HEK293 (cell line): ENCODE data around the gene DTL.

Experiments
- CTCF ChIA-PET: fragments of 350-600 bp; formaldehyde crosslinking; extraction: SDS; loops from one replicate; lab custom pipeline; 2021; ENCODE audit warnings: antibody characterized with exemption; lab: Yijun Ruan, JAX
- POLR2A ChIA-PET: fragments of 300-600 bp; formaldehyde crosslinking; extraction: SDS; loops from one replicate; lab custom pipeline; 2020; ENCODE audit warnings: antibody characterized with exemption, inconsistent platforms; lab: Yijun Ruan, JAX
- H3K27ac ChIP-seq: fragments of 200-500 bp; sonication (Bioruptor generic); 2 replicates; pipeline ENCODE4 v1.5.1; 2014; ENCODE audit warnings: low read depth, low read length, control low read depth, inconsistent platforms; ENCODE audit errors: extremely low read depth
- H3K36me3 ChIP-seq, 2 experiments: fragments of 200-500 bp in 1 of 2; sonication (Bioruptor generic) in 1 of 2; 1 replicate in 1 of 2; 2 replicates in 1 of 2; pipeline ENCODE4 v1.5.1; 2014 to 2017; ENCODE audit warnings: inconsistent platforms in 2 of 2, low read length in 2 of 2; ENCODE audit not compliant: control insufficient read depth in 2 of 2, insufficient read depth in 1 of 2
- H3K4me1 ChIP-seq: fragments of 200-500 bp; sonication (Bioruptor generic); 2 replicates; pipeline ENCODE4 v1.5.1; 2014; ENCODE audit warnings: mild to moderate bottlenecking, low read length, inconsistent platforms; ENCODE audit not compliant: control insufficient read depth, insufficient read depth
- H3K4me3 ChIP-seq: 2 replicates; pipeline ENCODE4 v1.5.1; 2011; ENCODE audit warnings: low read depth, mild to moderate bottlenecking, control low read depth, low read length, moderate library complexity
- H3K9me3 ChIP-seq: fragments of 200-500 bp; sonication (Bioruptor generic); 2 replicates; pipeline ENCODE4 v1.5.1; 2014; ENCODE audit warnings: low read depth, low read length, inconsistent platforms; ENCODE audit not compliant: control insufficient read depth, insufficient read depth
- BCL11A ChIP-seq: fragments of 450-650 bp; formaldehyde crosslinking; IDR thresholded peaks from 2 replicates; pipeline ENCODE4 v1.5.1; 2016; ENCODE audit warnings: low read depth, missing biosample characterization, missing genetic modification characterization
- KLF7 ChIP-seq: fragments of 450-650 bp; formaldehyde crosslinking; IDR thresholded peaks from 2 replicates; pipeline ENCODE4 v1.5.1; 2016; ENCODE audit warnings: missing biosample characterization, missing genetic modification characterization, borderline replicate concordance
- MEIS1 ChIP-seq: sonication (generic); formaldehyde crosslinking; IDR thresholded peaks from 2 replicates; pipeline ENCODE4 v1.8.1; 2022; ENCODE audit warnings: missing genetic modification reagents, mild to moderate bottlenecking, borderline replicate concordance
- PRDM1 ChIP-seq: fragments of 450-650 bp; formaldehyde crosslinking; IDR thresholded peaks from 2 replicates; pipeline ENCODE4; 2016; ENCODE audit warnings: missing biosample characterization, missing genetic modification characterization
- YY2 ChIP-seq: fragments of 450-650 bp; formaldehyde crosslinking; IDR thresholded peaks from 2 replicates; pipeline ENCODE4 v1.5.1; 2016; ENCODE audit warnings: missing biosample characterization, missing genetic modification characterization
- ZNF146 ChIP-seq: fragments of 450-650 bp; formaldehyde crosslinking; IDR thresholded peaks from 2 replicates; pipeline ENCODE4 v1.5.1; 2016; ENCODE audit warnings: missing biosample characterization, missing genetic modification characterization
- ZNF292 ChIP-seq: fragments of 450-650 bp; formaldehyde crosslinking; IDR thresholded peaks from 2 replicates; pipeline ENCODE4 v1.5.1; 2016; ENCODE audit warnings: low read depth, missing biosample characterization, missing genetic modification characterization, borderline replicate concordance
- ZNF394 ChIP-seq: fragments of 450-650 bp; formaldehyde crosslinking; IDR thresholded peaks from 2 replicates; pipeline ENCODE4 v1.5.1; 2016; ENCODE audit warnings: missing biosample characterization, missing genetic modification characterization, mild to moderate bottlenecking, moderate library complexity, borderline replicate concordance
- ZNF426 ChIP-seq: fragments of 450-650 bp; formaldehyde crosslinking; IDR thresholded peaks from 2 replicates; pipeline ENCODE4 v1.5.1; 2017; ENCODE audit warnings: missing biosample characterization, missing genetic modification characterization, mild to moderate bottlenecking, inconsistent platforms, moderate library complexity
- ZNF514 ChIP-seq: fragments of 450-650 bp; formaldehyde crosslinking; IDR thresholded peaks from 2 replicates; pipeline ENCODE4 v1.5.1; 2016; ENCODE audit warnings: missing biosample characterization, missing genetic modification characterization
- ZNF610 ChIP-seq: fragments of 450-650 bp; formaldehyde crosslinking; IDR thresholded peaks from 2 replicates; pipeline ENCODE4 v1.5.1; 2016; ENCODE audit warnings: missing biosample characterization, missing genetic modification characterization, borderline replicate concordance
- ZNF768 ChIP-seq: fragments of 450-650 bp; formaldehyde crosslinking; IDR thresholded peaks from 2 replicates; pipeline ENCODE4 v1.5.1; 2018; ENCODE audit warnings: missing biosample characterization, mild to moderate bottlenecking, missing genetic modification characterization
- ZNF792 ChIP-seq: fragments of 450-650 bp; formaldehyde crosslinking; IDR thresholded peaks from 2 replicates; pipeline ENCODE4 v1.5.1; 2016; ENCODE audit warnings: missing biosample characterization, missing genetic modification characterization
- TF ChIP-seq, protein P1 (sequence below): fragments of 450-650 bp; formaldehyde crosslinking; IDR thresholded peaks from 2 replicates; pipeline ENCODE4 v1.5.1; 2016; ENCODE audit warnings: missing biosample characterization, missing genetic modification characterization
- TF ChIP-seq, protein P2 (sequence below): sonication (generic); formaldehyde crosslinking; IDR thresholded peaks from 2 replicates; pipeline ENCODE4 v1.8.1; 2022; ENCODE audit warnings: mild to moderate bottlenecking, moderate library complexity, missing genetic modification reagents
- TF ChIP-seq, protein P3 (sequence below): fragments of 450-650 bp; formaldehyde crosslinking; IDR thresholded peaks from 2 replicates; pipeline ENCODE4 v1.5.1; 2017; ENCODE audit warnings: missing biosample characterization, missing genetic modification characterization
- TF ChIP-seq, protein P4 (sequence below): fragments of 450-650 bp; formaldehyde crosslinking; IDR thresholded peaks from 2 replicates; pipeline ENCODE4 v1.5.0; 2017; ENCODE audit warnings: missing biosample characterization, missing genetic modification characterization, borderline replicate concordance
- TF ChIP-seq, protein P5 (sequence below): fragments of 450-650 bp; formaldehyde crosslinking; IDR thresholded peaks from 2 replicates; pipeline ENCODE4 v1.5.1; 2017; ENCODE audit warnings: missing biosample characterization, missing genetic modification characterization

Gene DTL

DNA sequence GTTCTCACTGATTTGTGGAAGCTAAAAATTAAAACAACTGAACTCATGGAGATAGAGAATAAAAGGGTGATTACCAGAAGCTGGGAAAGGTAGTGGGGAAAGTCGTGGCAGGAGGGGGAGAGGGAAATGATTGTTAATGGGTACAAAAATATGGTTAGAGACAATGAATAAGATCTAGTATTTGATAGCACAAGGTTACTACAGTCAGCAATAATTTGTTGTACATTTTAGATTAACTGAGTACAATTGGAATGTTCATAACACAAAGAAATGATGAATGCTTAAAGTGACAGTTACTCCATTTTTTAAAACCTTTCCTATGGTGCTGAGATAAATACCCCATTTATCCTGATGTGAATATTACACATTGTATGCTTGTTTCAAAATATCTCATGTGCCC lies 102.3 kb downstream of the DTL start (continued):
- no peak for TF ChIP-seq YY2

DNA sequence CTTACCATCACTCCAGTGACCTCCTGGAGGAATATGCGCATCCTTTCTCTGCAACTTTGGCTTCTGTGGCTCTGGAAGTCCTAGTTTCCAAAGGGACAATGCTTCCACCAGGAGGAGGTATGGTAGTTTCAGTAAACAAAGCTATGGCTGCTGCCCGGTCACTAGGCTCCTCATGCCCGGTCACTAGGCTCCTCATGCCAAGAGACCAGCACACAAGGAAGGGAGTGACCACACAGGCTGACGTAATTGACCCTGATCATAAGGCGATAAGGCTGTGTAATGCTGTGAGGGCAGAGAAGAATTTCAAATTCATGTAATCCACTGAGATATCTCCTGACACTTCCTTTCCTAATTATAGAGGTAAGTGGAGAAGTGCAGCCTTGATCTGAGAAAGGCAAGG lies 102.9 kb downstream of the DTL start:
- POLR2A ChIA-PET: no interaction called here
- no peaks in the 10 kb centered on the region for H3K4me1 ChIP-seq
- no peaks in the 10 kb centered on the region for H3K36me3 ChIP-seq
- TF ChIP-seq PRDM1 (no peak), ZNF426 (tag by site-specific recombination) (no peak), BCL11A (tag by site-specific recombination) (no peak), ZNF146 (no peak), MEIS1 (CRISPR knock-in tag) (no peak), KLF7 (no peak), ZNF768 (tag by site-specific recombination) (no peak), ZNF610 (tag by site-specific recombination) (no peak), ZNF394 (tag by site-specific recombination) (no peak), ZNF514 (tag by site-specific recombination) (no peak), ZNF292 (no peak), ZNF792 (tag by site-specific recombination) (no peak)
- TF ChIP-seq, protein P1, sequence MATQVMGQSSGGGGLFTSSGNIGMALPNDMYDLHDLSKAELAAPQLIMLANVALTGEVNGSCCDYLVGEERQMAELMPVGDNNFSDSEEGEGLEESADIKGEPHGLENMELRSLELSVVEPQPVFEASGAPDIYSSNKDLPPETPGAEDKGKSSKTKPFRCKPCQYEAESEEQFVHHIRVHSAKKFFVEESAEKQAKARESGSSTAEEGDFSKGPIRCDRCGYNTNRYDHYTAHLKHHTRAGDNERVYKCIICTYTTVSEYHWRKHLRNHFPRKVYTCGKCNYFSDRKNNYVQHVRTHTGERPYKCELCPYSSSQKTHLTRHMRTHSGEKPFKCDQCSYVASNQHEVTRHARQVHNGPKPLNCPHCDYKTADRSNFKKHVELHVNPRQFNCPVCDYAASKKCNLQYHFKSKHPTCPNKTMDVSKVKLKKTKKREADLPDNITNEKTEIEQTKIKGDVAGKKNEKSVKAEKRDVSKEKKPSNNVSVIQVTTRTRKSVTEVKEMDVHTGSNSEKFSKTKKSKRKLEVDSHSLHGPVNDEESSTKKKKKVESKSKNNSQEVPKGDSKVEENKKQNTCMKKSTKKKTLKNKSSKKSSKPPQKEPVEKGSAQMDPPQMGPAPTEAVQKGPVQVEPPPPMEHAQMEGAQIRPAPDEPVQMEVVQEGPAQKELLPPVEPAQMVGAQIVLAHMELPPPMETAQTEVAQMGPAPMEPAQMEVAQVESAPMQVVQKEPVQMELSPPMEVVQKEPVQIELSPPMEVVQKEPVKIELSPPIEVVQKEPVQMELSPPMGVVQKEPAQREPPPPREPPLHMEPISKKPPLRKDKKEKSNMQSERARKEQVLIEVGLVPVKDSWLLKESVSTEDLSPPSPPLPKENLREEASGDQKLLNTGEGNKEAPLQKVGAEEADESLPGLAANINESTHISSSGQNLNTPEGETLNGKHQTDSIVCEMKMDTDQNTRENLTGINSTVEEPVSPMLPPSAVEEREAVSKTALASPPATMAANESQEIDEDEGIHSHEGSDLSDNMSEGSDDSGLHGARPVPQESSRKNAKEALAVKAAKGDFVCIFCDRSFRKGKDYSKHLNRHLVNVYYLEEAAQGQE (tag by site-specific recombination): no peak
- TF ChIP-seq, protein P2, sequence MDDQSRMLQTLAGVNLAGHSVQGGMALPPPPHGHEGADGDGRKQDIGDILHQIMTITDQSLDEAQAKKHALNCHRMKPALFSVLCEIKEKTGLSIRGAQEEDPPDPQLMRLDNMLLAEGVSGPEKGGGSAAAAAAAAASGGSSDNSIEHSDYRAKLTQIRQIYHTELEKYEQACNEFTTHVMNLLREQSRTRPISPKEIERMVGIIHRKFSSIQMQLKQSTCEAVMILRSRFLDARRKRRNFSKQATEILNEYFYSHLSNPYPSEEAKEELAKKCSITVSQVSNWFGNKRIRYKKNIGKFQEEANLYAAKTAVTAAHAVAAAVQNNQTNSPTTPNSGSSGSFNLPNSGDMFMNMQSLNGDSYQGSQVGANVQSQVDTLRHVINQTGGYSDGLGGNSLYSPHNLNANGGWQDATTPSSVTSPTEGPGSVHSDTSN: no peak
- TF ChIP-seq, protein P3, sequence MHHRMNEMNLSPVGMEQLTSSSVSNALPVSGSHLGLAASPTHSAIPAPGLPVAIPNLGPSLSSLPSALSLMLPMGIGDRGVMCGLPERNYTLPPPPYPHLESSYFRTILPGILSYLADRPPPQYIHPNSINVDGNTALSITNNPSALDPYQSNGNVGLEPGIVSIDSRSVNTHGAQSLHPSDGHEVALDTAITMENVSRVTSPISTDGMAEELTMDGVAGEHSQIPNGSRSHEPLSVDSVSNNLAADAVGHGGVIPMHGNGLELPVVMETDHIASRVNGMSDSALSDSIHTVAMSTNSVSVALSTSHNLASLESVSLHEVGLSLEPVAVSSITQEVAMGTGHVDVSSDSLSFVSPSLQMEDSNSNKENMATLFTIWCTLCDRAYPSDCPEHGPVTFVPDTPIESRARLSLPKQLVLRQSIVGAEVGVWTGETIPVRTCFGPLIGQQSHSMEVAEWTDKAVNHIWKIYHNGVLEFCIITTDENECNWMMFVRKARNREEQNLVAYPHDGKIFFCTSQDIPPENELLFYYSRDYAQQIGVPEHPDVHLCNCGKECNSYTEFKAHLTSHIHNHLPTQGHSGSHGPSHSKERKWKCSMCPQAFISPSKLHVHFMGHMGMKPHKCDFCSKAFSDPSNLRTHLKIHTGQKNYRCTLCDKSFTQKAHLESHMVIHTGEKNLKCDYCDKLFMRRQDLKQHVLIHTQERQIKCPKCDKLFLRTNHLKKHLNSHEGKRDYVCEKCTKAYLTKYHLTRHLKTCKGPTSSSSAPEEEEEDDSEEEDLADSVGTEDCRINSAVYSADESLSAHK: no peak
- TF ChIP-seq, protein P4, sequence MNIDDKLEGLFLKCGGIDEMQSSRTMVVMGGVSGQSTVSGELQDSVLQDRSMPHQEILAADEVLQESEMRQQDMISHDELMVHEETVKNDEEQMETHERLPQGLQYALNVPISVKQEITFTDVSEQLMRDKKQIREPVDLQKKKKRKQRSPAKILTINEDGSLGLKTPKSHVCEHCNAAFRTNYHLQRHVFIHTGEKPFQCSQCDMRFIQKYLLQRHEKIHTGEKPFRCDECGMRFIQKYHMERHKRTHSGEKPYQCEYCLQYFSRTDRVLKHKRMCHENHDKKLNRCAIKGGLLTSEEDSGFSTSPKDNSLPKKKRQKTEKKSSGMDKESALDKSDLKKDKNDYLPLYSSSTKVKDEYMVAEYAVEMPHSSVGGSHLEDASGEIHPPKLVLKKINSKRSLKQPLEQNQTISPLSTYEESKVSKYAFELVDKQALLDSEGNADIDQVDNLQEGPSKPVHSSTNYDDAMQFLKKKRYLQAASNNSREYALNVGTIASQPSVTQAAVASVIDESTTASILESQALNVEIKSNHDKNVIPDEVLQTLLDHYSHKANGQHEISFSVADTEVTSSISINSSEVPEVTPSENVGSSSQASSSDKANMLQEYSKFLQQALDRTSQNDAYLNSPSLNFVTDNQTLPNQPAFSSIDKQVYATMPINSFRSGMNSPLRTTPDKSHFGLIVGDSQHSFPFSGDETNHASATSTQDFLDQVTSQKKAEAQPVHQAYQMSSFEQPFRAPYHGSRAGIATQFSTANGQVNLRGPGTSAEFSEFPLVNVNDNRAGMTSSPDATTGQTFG (tag by site-specific recombination): no peak
- TF ChIP-seq, protein P5, sequence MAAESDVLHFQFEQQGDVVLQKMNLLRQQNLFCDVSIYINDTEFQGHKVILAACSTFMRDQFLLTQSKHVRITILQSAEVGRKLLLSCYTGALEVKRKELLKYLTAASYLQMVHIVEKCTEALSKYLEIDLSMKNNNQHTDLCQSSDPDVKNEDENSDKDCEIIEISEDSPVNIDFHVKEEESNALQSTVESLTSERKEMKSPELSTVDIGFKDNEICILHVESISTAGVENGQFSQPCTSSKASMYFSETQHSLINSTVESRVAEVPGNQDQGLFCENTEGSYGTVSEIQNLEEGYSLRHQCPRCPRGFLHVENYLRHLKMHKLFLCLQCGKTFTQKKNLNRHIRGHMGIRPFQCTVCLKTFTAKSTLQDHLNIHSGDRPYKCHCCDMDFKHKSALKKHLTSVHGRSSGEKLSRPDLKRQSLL (tag by site-specific recombination): no peak
- CTCF ChIA-PET: no interaction called here
- H3K27ac ChIP-seq: no peak overlapping the region
- no peak overlapping the region for H3K4me3 ChIP-seq
- no peaks in the 10 kb centered on the region; the same call in 1 of the 2 replicates for H3K9me3 ChIP-seq
